HepG2 (cell line): ENCODE data around the gene VSIG10L. TPM values are rescaled to one million over a fixed set of nuclear protein-coding genes. Genes with fewer than 3 reads are reported as not detected.
A peak's percentile ranks its signal among the peaks of the same experiment; 100 is the strongest.

ENCODE experiments used
- ARHGAP35 ChIP-seq: sonication (generic); formaldehyde crosslinking; IDR thresholded peaks from 2 replicates; pipeline ENCODE4 v1.9.0; 2022; ENCODE audit warnings: mild to moderate bottlenecking, inconsistent platforms, moderate library complexity, missing genetic modification reagents, borderline replicate concordance
- GABPA ChIP-seq, 2 experiments: IDR thresholded peaks; 2 replicates each; pipeline ENCODE4 v1.6.1; 2011 to 2016; ENCODE audit warnings: low read depth in 2 of 2, low read length in 1 of 2, missing biosample characterization in 1 of 2, missing genetic modification characterization in 1 of 2
- MED13 ChIP-seq: sonication (generic); formaldehyde crosslinking; IDR thresholded peaks from 2 replicates; pipeline ENCODE4 v1.5.0; 2020; ENCODE audit warnings: missing genetic modification reagents
- RARA ChIP-seq: IDR thresholded peaks from 2 replicates; pipeline ENCODE4 v1.6.1; 2016; ENCODE audit warnings: missing genetic modification reagents, missing compliant biosample characterization
- ZBTB7B ChIP-seq: sonication (generic); formaldehyde crosslinking; IDR thresholded peaks from 2 replicates; pipeline ENCODE4 v1.4.0; 2020; ENCODE audit warnings: missing genetic modification reagents
- ZNF780A ChIP-seq: sonication (generic); formaldehyde crosslinking; IDR thresholded peaks from 2 replicates; pipeline ENCODE4 v1.8.0; 2022; ENCODE audit warnings: mild to moderate bottlenecking, missing genetic modification reagents, moderate library complexity
- polyA plus RNA-seq, 8 experiments: library from polyadenylated mRNA; depleted of rRNA in 3 of 8; stranded (reverse) in 7 of 8; unstranded in 1 of 8; fragments of >200 nt; fragmentation: Illumina TruSeq in 4 of 8; extraction: Trizol in 4 of 8; gene quantifications; 2 replicates each; pipeline versions ENCODE4 v1.2.1 to v1.2.3, GENCODE V29; 2011 to 2016; ENCODE audit warnings: low read depth in 4 of 8, missing spikeins in 1 of 8, mixed read lengths in 1 of 8; ENCODE audit not compliant: insufficient read depth in 1 of 8
- total RNA-seq, 5 experiments: library from RNA; depleted of rRNA; stranded (reverse); fragments of >200 nt; fragmentation: Illumina TruSeq; extraction: Trizol; gene quantifications; 2 replicates each; pipeline ENCODE4 v1.2.3, GENCODE V29; 2016; ENCODE audit warnings: low read depth in 1 of 5
- TF ChIP-seq, protein P1 (sequence below): sonication (generic); formaldehyde crosslinking; conservative IDR thresholded peaks from 2 replicates; pipeline ENCODE4 v1.4.0; 2020; ENCODE audit warnings: missing genetic modification reagents
- TF ChIP-seq, protein P2 (sequence below): sonication (generic); formaldehyde crosslinking; IDR thresholded peaks from 2 replicates; pipeline ENCODE4 v1.5.1; 2020; ENCODE audit warnings: missing genetic modification reagents, mild to moderate bottlenecking, borderline replicate concordance
- TF ChIP-seq, protein P3 (sequence below): sonication (generic); formaldehyde crosslinking; IDR thresholded peaks from 2 replicates; pipeline ENCODE4 v1.8.1; 2023; ENCODE audit warnings: mild to moderate bottlenecking, inconsistent platforms, moderate library complexity, missing genetic modification reagents, borderline replicate concordance
- TF ChIP-seq, protein P4 (sequence below), 2 experiments: sonication (generic) in 1 of 2; formaldehyde crosslinking in 1 of 2; IDR thresholded peaks; 2 replicates each; pipeline versions ENCODE4 v1.5.1 to v1.6.1; 2011 to 2020; ENCODE audit warnings: borderline replicate concordance in 1 of 2, low read depth in 1 of 2, low read length in 1 of 2, mild to moderate bottlenecking in 1 of 2, missing genetic modification reagents in 1 of 2, moderate library complexity in 1 of 2
- TF ChIP-seq, protein P5 (sequence below): sonication (generic); formaldehyde crosslinking; IDR thresholded peaks from 2 replicates; pipeline ENCODE4 v1.8.1; 2023; ENCODE audit warnings: missing genetic modification reagents, inconsistent platforms, borderline replicate concordance
- TF ChIP-seq, protein P6 (sequence below): sonication (generic); formaldehyde crosslinking; IDR thresholded peaks from 2 replicates; pipeline ENCODE4 v1.4.0; 2020; ENCODE audit warnings: missing genetic modification reagents, borderline replicate concordance

Gene VSIG10L
- total and polyA plus RNA-seq, 2 of the 13 experiments (the other 11 are each of a cell fraction or from before 2014, with no cell fraction given), result 2.7 to 8.5 TPM

DNA sequence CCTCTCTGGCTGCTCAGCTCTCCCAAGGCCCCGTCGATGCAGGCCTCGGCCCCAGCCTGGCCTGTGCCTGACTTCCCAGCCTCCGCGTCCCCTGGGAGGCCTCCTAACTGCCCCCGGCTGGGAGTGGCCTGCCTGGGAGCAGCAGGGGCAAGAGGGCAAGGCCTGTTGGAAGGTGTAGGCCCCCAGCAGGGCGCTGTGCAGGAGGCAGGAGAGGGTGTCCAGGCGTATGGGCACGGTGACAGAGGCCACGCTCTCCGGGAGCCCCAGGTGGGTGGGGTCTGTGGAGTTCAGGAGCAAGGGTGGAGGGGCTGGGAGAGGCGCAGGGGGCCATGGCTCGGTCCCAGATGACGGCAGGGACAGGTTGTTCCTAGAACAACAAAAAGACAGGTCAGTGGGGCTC, 47.2 kb upstream of the VSIG10L start (continued):
- TF ChIP-seq ARHGAP35 (no peak; the same call in 1 of the 2 replicates), ZBTB7B (CRISPR knock-in tag) (no peak; the same call in 1 of the 2 replicates), ZNF780A (no peak), GABPA (IDR thresholded peaks at IDR 0.05; ENCODE audit: low read depth, low read length) (no peak), GABPA (CRISPR knock-in tag; IDR thresholded peaks at IDR 0.05; ENCODE audit: low read depth) (no peak), RARA (CRISPR knock-in tag) (peak; percentile 69), MED13 (no peak)
- TF ChIP-seq, protein P1, sequence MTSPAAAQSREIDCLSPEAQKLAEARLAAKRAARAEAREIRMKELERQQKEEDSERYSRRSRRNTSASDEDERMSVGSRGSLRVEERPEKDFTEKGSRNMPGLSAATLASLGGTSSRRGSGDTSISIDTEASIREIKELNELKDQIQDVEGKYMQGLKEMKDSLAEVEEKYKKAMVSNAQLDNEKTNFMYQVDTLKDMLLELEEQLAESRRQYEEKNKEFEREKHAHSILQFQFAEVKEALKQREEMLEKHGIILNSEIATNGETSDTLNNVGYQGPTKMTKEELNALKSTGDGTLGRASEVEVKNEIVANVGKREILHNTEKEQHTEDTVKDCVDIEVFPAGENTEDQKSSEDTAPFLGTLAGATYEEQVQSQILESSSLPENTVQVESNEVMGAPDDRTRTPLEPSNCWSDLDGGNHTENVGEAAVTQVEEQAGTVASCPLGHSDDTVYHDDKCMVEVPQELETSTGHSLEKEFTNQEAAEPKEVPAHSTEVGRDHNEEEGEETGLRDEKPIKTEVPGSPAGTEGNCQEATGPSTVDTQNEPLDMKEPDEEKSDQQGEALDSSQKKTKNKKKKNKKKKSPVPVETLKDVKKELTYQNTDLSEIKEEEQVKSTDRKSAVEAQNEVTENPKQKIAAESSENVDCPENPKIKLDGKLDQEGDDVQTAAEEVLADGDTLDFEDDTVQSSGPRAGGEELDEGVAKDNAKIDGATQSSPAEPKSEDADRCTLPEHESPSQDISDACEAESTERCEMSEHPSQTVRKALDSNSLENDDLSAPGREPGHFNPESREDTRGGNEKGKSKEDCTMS (CRISPR knock-in tag), result no peak
- TF ChIP-seq, protein P2, sequence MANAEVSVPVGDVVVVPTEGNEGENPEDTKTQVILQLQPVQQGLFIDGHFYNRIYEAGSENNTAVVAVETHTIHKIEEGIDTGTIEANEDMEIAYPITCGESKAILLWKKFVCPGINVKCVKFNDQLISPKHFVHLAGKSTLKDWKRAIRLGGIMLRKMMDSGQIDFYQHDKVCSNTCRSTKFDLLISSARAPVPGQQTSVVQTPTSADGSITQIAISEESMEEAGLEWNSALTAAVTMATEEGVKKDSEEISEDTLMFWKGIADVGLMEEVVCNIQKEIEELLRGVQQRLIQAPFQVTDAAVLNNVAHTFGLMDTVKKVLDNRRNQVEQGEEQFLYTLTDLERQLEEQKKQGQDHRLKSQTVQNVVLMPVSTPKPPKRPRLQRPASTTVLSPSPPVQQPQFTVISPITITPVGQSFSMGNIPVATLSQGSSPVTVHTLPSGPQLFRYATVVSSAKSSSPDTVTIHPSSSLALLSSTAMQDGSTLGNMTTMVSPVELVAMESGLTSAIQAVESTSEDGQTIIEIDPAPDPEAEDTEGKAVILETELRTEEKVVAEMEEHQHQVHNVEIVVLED (CRISPR knock-in tag), result no peak
- TF ChIP-seq, protein P3, sequence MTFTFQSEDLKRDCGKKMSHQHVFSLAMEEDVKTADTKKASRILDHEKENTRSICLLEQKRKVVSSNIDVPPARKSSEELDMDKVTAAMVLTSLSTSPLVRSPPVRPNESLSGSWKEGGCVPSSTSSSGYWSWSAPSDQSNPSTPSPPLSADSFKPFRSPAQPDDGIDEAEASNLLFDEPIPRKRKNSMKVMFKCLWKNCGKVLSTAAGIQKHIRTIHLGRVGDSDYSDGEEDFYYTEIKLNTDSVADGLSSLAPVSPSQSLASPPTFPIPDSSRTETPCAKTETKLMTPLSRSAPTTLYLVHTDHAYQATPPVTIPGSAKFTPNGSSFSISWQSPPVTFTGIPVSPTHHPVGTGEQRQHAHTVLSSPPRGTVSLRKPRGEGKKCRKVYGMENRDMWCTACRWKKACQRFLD, result no peak
- TF ChIP-seq, protein P4, sequence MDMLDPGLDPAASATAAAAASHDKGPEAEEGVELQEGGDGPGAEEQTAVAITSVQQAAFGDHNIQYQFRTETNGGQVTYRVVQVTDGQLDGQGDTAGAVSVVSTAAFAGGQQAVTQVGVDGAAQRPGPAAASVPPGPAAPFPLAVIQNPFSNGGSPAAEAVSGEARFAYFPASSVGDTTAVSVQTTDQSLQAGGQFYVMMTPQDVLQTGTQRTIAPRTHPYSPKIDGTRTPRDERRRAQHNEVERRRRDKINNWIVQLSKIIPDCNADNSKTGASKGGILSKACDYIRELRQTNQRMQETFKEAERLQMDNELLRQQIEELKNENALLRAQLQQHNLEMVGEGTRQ (IDR thresholded peaks at IDR 0.05; ENCODE audit: low read depth, low read length), result no peak
- TF ChIP-seq, protein P4 (CRISPR knock-in tag; IDR thresholded peaks at IDR 0.05; ENCODE audit: borderline replicate concordance), result no peak
- TF ChIP-seq, protein P5, sequence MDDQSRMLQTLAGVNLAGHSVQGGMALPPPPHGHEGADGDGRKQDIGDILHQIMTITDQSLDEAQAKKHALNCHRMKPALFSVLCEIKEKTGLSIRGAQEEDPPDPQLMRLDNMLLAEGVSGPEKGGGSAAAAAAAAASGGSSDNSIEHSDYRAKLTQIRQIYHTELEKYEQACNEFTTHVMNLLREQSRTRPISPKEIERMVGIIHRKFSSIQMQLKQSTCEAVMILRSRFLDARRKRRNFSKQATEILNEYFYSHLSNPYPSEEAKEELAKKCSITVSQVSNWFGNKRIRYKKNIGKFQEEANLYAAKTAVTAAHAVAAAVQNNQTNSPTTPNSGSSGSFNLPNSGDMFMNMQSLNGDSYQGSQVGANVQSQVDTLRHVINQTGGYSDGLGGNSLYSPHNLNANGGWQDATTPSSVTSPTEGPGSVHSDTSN (CRISPR knock-in tag), result no peak
- TF ChIP-seq, protein P6, sequence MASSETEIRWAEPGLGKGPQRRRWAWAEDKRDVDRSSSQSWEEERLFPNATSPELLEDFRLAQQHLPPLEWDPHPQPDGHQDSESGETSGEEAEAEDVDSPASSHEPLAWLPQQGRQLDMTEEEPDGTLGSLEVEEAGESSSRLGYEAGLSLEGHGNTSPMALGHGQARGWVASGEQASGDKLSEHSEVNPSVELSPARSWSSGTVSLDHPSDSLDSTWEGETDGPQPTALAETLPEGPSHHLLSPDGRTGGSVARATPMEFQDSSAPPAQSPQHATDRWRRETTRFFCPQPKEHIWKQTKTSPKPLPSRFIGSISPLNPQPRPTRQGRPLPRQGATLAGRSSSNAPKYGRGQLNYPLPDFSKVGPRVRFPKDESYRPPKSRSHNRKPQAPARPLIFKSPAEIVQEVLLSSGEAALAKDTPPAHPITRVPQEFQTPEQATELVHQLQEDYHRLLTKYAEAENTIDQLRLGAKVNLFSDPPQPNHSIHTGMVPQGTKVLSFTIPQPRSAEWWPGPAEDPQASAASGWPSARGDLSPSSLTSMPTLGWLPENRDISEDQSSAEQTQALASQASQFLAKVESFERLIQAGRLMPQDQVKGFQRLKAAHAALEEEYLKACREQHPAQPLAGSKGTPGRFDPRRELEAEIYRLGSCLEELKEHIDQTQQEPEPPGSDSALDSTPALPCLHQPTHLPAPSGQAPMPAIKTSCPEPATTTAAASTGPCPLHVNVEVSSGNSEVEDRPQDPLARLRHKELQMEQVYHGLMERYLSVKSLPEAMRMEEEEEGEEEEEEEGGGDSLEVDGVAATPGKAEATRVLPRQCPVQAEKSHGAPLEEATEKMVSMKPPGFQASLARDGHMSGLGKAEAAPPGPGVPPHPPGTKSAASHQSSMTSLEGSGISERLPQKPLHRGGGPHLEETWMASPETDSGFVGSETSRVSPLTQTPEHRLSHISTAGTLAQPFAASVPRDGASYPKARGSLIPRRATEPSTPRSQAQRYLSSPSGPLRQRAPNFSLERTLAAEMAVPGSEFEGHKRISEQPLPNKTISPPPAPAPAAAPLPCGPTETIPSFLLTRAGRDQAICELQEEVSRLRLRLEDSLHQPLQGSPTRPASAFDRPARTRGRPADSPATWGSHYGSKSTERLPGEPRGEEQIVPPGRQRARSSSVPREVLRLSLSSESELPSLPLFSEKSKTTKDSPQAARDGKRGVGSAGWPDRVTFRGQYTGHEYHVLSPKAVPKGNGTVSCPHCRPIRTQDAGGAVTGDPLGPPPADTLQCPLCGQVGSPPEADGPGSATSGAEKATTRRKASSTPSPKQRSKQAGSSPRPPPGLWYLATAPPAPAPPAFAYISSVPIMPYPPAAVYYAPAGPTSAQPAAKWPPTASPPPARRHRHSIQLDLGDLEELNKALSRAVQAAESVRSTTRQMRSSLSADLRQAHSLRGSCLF (CRISPR knock-in tag), result no peak
